GM12878 (cell line): Measurements from ENCODE around the gene ANKRD26. TPM values are rescaled to one million over a fixed set of nuclear protein-coding genes. Genes with fewer than 3 reads are reported as not detected.

Experiments used
- ATAC-seq: fragments of 200-7000 bp; cut with Tn5 transposase; 3 replicates; pipeline ENCODE4 v1.9.1; 2020; ENCODE audit warnings: mild to moderate bottlenecking, moderate library complexity
- BruUV-seq: library from RNA; stranded (reverse); fragments of 400-500 nt; replicated peaks from 2 replicates; lab custom pipeline; 2021; lab: Mats Ljungman, UMichigan
- CTCF ChIA-PET: fragments of 300-600 bp; sonication (Branson Sonifier 250); formaldehyde crosslinking; extraction: SDS; loops from one replicate; lab custom pipeline; 2021; ENCODE audit warnings: inconsistent platforms; lab: Yijun Ruan, JAX
- POLR2A ChIA-PET: fragments of 350-600 bp; formaldehyde crosslinking; extraction: SDS; loops from one replicate; lab custom pipeline; 2021; ENCODE audit warnings: inconsistent platforms; lab: Charles Lee
- RAD21 ChIA-PET: fragments of 300-600 bp; sonication (Branson Sonifier 250); formaldehyde crosslinking; loops from one replicate; lab custom pipeline; 2023; ENCODE audit warnings: antibody characterized with exemption; ENCODE audit not compliant: unreplicated experiment; lab: Charles Lee
- SMC1A ChIA-PET: fragments of 300-600 bp; sonication (Branson Sonifier 250); formaldehyde crosslinking; loops from one replicate; lab custom pipeline; 2023; ENCODE audit not compliant: unreplicated experiment, uncharacterized antibody; lab: Charles Lee
- DNase-seq: peaks from one replicate; pipeline ENCODE4 v3.0.0-alpha.2; 2011; ENCODE audit warnings: low read depth, low spot score
- FAIRE-seq: peaks from 3 replicates; lab custom pipeline; 2011; peaks lifted over from hg19 to GRCh38; lab: Jason Lieb, UNC
- H2AFZ ChIP-seq: 2 replicates; pipeline ENCODE4 v1.6.0; 2011; ENCODE audit warnings: low read depth, low read length, control low read depth; ENCODE audit not compliant: control insufficient read depth
- H3K27ac ChIP-seq: 2 replicates; pipeline ENCODE4 v1.5.1; 2011; ENCODE audit warnings: control low read depth; ENCODE audit not compliant: control insufficient read depth, insufficient read depth
- H3K27me3 ChIP-seq, 2 experiments: replicated peaks in 1 of 2; 2 replicates each; pipeline versions ENCODE4 v1.6.0 to v1.6.1; 2011; ENCODE audit warnings: low read length in 1 of 2; ENCODE audit not compliant: control insufficient read depth in 2 of 2, insufficient read depth in 2 of 2
- H3K36me3 ChIP-seq, 2 experiments: 2 replicates each; pipeline ENCODE4 v1.5.1; 2011; ENCODE audit warnings: low read length in 1 of 2; ENCODE audit not compliant: control insufficient read depth in 2 of 2, insufficient read depth in 2 of 2
- H3K4me1 ChIP-seq: 2 replicates; pipeline ENCODE4 v1.6.1; 2011; ENCODE audit warnings: mild to moderate bottlenecking, low read length, moderate library complexity, mixed read lengths; ENCODE audit not compliant: control insufficient read depth, insufficient read depth
- H3K4me2 ChIP-seq: 2 replicates; pipeline ENCODE4 v1.6.0; 2011; ENCODE audit warnings: control low read depth; ENCODE audit not compliant: control insufficient read depth, insufficient read depth
- H3K4me3 ChIP-seq: fragments of 200-600 bp; sonication (generic); 2 replicates; pipeline ENCODE4 v1.5.1; 2016
- H3K79me2 ChIP-seq: 2 replicates; pipeline ENCODE4 v1.6.0; 2011; ENCODE audit warnings: low read length; ENCODE audit not compliant: control insufficient read depth, insufficient read depth
- H3K9ac ChIP-seq: 2 replicates; pipeline ENCODE4 v1.8.0; 2011; ENCODE audit warnings: low read length, control low read depth, mixed read lengths; ENCODE audit not compliant: control insufficient read depth, insufficient read depth
- H3K9me3 ChIP-seq: replicated peaks from 3 replicates; pipeline ENCODE4 v1.5.1; 2011; ENCODE audit warnings: mild to moderate bottlenecking, low read length; ENCODE audit not compliant: control insufficient read depth, insufficient read depth
- H4K20me1 ChIP-seq: 2 replicates; pipeline ENCODE4 v1.6.0; 2011; ENCODE audit not compliant: control insufficient read depth, insufficient read depth
- ATF3 ChIP-seq: IDR thresholded peaks from 2 replicates; pipeline ENCODE4 v1.6.1; 2011; ENCODE audit warnings: low read depth, mild to moderate bottlenecking, low read length, moderate library complexity, borderline replicate concordance; ENCODE audit errors: extremely low read depth
- CBX5 ChIP-seq: sonication (generic); IDR thresholded peaks from 2 replicates; pipeline ENCODE4 v1.6.1; 2016; ENCODE audit warnings: low read depth, moderate library complexity, mild to moderate bottlenecking, inconsistent platforms
- NBN ChIP-seq: fragments of 450-650 bp; IDR thresholded peaks from 2 replicates; pipeline ENCODE4 v1.6.1; 2016
- NR2F1 ChIP-seq: fragments of 450-650 bp; conservative IDR thresholded peaks from 2 replicates; pipeline ENCODE4 v1.6.1; 2017; ENCODE audit warnings: mild to moderate bottlenecking
- PML ChIP-seq: IDR thresholded peaks from 2 replicates; pipeline ENCODE4 v1.6.1; 2012; ENCODE audit warnings: low read length, inconsistent platforms
- RUNX3 ChIP-seq: IDR thresholded peaks from 2 replicates; pipeline ENCODE4 v1.6.1; 2012; ENCODE audit warnings: low read length, inconsistent platforms
- SIN3A ChIP-seq: IDR thresholded peaks from 2 replicates; pipeline ENCODE4 v1.6.1; 2012; ENCODE audit warnings: low read depth, low read length, improper control_type of control experiment
- SP1 ChIP-seq: IDR thresholded peaks from one replicate; pipeline ENCODE4 v1.6.1; 2011; ENCODE audit warnings: low read depth, low read length
- ZBTB4 ChIP-seq: fragments of 450-650 bp; formaldehyde crosslinking; IDR thresholded peaks from 2 replicates; pipeline ENCODE4 v1.4.0; 2022; ENCODE audit warnings: mild to moderate bottlenecking, moderate library complexity
- ZNF217 ChIP-seq: fragments of 450-650 bp; IDR thresholded peaks from 2 replicates; pipeline ENCODE4 v1.6.1; 2017; ENCODE audit warnings: antibody characterized with exemption, mild to moderate bottlenecking
- WGBS: methylation state at CpG from one replicate; pipeline ENCODE4 v1.1.6; 2016; ENCODE audit warnings: low lambda C conversion rate; ENCODE audit not compliant: insufficient replicate concordance, insufficient coverage; ENCODE audit errors: missing lambda C conversion rate; 5-methylcytosine and 5-hydroxymethylcytosine counted together
- in situ Hi-C: fragments of 300-500 bp; cut with MboI; formaldehyde crosslinking; loops from 9 replicates; pipeline ENCODE4 v1.14.3; 2018; ENCODE audit warnings: mixed read lengths
- intact Hi-C: fragments of 100-400 bp; cut with micrococcal nuclease; formaldehyde crosslinking; loops from one replicate; pipeline ENCODE4 v1.14.2; 2022; ENCODE audit not compliant: unreplicated experiment
- polyA plus RNA-seq, 11 experiments: library from polyadenylated mRNA; depleted of rRNA in 4 of 11; unstranded in 6 of 11; stranded (reverse) in 5 of 11; fragments of >200 nt; fragmentation: Nextera tagmentation in 4 of 11; fragmentation: Illumina TruSeq in 1 of 11; extraction: Ambion mirVana in 4 of 11; extraction: Trizol in 1 of 11; gene quantifications; 1 replicate in 1 of 11; 2 replicates in 10 of 11; pipeline versions ENCODE4 v1.2.1 to v1.2.3, GENCODE V29; 2011 to 2016; ENCODE audit warnings: inconsistent platforms in 2 of 11, missing spikeins in 2 of 11, low read depth in 1 of 11
- total RNA-seq, 4 experiments: library from RNA; depleted of rRNA in 3 of 4; stranded (reverse); fragments of >200 nt in 3 of 4; fragmentation: Illumina TruSeq in 1 of 4; extraction: Trizol in 1 of 4; gene quantifications; 2 replicates each; pipeline versions ENCODE4 v1.2.1 to v1.2.3, GENCODE V29; 2013 to 2021

The ANKRD26 gene
- total and polyA plus RNA-seq, 10 of the 15 experiments (the other 5 are each of a cell fraction or from before 2014, with no cell fraction given), result 2.3 to 12.0 (median 5.1) TPM

GRCh38 chr10:27030060-27030459 is 70.2 kb downstream of the ANKRD26 start:
- intact Hi-C loops, result no loop called here
- H3K9me3 ChIP-seq, result no peaks in the 10 kb centered on the region
- no peak overlapping the region for H3K9ac ChIP-seq
- peak overlapping the region; percentile 46 for H3K4me2 ChIP-seq
- FAIRE-seq (no peak), DNase-seq (no peak), ATAC-seq (peak; percentile 77)
- POLR2A ChIA-PET, result interaction anchor here (0.6 kb wide), 1 partner anchor 8 kb away, joined by 3 read pairs; no protein-coding TSS in a partner anchor
- peak overlapping the region; percentile 56; the same call in 1 of the 2 replicates for H2AFZ ChIP-seq
- SMC1A ChIA-PET, result interaction anchor here (0.8 to 0.9 kb wide), 2 partner anchors 15 to 16 kb away, joined by 3 read pairs; no protein-coding TSS in a partner anchor
- in situ Hi-C loops, result no loop called here
- no peaks in the 10 kb centered on the region for H3K4me1 ChIP-seq
- RAD21 ChIA-PET, result no interaction called here
- no peaks in the 10 kb centered on the region for H3K79me2 ChIP-seq
- H4K20me1 ChIP-seq, result no peaks in the 10 kb centered on the region
- BruUV-seq, result no TSS peak
- TF ChIP-seq SIN3A (no peak), RUNX3 (peak; percentile 35; the same call in 1 of the 2 replicates), NBN (no peak)
- CTCF ChIA-PET, result interaction anchor here (0.5 to 1.5 kb wide), 6 partner anchors 8 to 28 kb away, joined by 3 to 6 read pairs (median 4); no protein-coding TSS in a partner anchor
- no peak overlapping the region for H3K27ac ChIP-seq
- 0 out of 4 replicates have a peak, but pooled peaks cover 0 to 4% of the 10 kb centered on the region in 2 experiments for H3K36me3 ChIP-seq
- H3K27me3 ChIP-seq, result no peaks in the 10 kb centered on the region
- H3K4me3 ChIP-seq, result no peak overlapping the region
- 48% methylated on average over 2 of the region's 2 CpGs for WGBS

- ATAC-seq (no peak), FAIRE-seq (no peak), DNase-seq (no peak)
- Histone ChIP-seq H3K36me3 (no peaks in the 10 kb centered on the region), H3K4me2 (no peak overlapping the region), H3K9me3 (no peaks in the 10 kb centered on the region), H3K79me2 (no peaks in the 10 kb centered on the region), H4K20me1 (no peaks in the 10 kb centered on the region), H3K4me1 (no peaks in the 10 kb centered on the region), H3K4me3 (no peak overlapping the region), H3K27me3 (no peaks in the 10 kb centered on the region), H2AFZ (no peak overlapping the region), H3K9ac (no peak overlapping the region), H3K27ac (no peak overlapping the region)
- RAD21 ChIA-PET, result no interaction called here
- WGBS, result 74% methylated on average over 2 of the region's 2 CpGs
- BruUV-seq, result no TSS peak
- SMC1A ChIA-PET, result interaction anchor here (2.0 kb wide), 1 partner anchor 10 kb away, joined by 7 read pairs; no protein-coding TSS in a partner anchor
- POLR2A ChIA-PET, result interaction anchor here (0.6 kb wide), 1 partner anchor 8 kb away, joined by 3 read pairs; no protein-coding TSS in a partner anchor
- no peak for TF ChIP-seq ZNF217
- no peak for TF ChIP-seq CBX5
- TF ChIP-seq NR2F1, result no peak
- TF ChIP-seq ZBTB4, result no peak
- TF ChIP-seq SP1, result no peak
- no peak for TF ChIP-seq PML
- TF ChIP-seq ATF3, result no peak
- in situ Hi-C loops, result no loop called here
- intact Hi-C loops, result no loop called here
- CTCF ChIA-PET, result interaction anchor here (1.1 kb wide), 1 partner anchor 8 kb away, joined by 4 read pairs; no protein-coding TSS in a partner anchor
Observed at GRCh38 chr10:27022048-27022447, 78.2 kb downstream of the ANKRD26 start.
